Regular cardiac myocyte (primary cell): ENCODE measurements around the gene OOSP2. TPM values are rescaled to one million over a fixed set of nuclear protein-coding genes. Genes with fewer than 3 reads are reported as not detected.

ENCODE experiments used
- total RNA-seq: library from RNA; depleted of rRNA; stranded (reverse); fragments of >200 nt; gene quantifications from 2 replicates; pipeline ENCODE4 v1.2.3, GENCODE V29; 2014

OOSP2 gene, protein sequence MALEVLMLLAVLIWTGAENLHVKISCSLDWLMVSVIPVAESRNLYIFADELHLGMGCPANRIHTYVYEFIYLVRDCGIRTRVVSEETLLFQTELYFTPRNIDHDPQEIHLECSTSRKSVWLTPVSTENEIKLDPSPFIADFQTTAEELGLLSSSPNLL
- total RNA-seq = not detected in 2 replicates

DNA sequence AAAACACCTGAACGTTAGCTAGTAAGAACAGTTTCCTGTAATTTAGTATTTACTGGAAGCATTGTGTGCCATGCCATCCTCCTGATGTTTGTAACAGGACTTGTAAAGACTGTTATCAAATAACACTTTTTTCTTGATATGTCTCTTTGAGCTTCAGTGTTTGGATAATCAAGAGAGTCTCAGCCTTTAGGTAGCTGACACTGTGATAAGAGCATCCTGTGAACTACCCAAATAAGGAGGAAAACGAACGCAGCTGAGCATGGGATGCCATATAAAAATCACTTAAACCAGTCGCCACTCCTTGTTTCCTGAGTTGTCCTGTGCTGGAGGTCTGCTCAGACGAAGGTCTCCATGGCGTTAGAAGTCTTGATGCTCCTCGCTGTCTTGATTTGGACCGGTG, at the start of gene OOSP2:
OOSP2 (plus strand) TSS at position 301 of the 400 bp plus-strand sequence; CDS start at position 352, 51 bp downstream.

GRCh38 chr11:60016881-60017280, 23.3 kb upstream of the OOSP2 start, which contains the start of gene OOSP4B:
Gene OOSP4B, plus strand, starts transcription at chr11:60017181.

DNA sequence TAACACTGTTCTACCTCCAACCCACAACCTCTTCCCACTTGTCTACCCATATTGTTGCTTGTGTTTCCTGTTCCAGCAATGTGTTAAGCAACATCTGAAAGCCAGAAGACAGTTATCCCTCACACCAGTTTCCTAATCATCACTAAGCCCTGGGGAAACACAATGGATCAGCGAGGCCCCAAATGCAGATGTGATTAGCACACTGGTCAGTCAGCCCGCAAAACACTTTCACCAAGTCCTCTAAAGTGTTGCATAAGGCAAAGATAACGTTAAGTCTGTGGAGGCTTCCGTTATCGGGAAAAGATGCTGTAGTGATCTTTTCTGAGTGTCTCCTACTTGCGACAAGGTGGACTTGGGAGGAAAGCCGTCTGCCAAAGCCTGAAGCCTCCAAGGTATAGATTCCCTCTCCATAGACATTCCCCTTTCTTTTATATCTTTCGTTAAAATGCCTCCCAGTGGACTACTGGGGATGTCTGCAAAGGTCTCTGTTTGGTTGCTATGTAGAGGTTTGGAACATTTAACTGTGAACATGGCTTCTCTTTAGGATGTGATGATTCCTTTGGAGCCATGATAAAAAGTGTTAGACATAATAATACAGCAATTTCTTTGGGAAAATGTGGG, 16.2 kb downstream of the OOSP2 start, which contains the start of gene MS4A3:
MS4A3 (plus strand) TSS at position 317 of the 621 bp plus-strand sequence. CDS start 4,496 bp downstream, outside the sequence.

GRCh38 chr11:60088364-60088763, 48.2 kb downstream of the OOSP2 start, which contains the start of gene MS4A2:
Gene MS4A2, plus strand, starts transcription at chr11:60088664. Its CDS starts 102 bp downstream, at chr11:60088766.

Other genes starting within 250 kb of the OOSP2 start
- 29.0 and 45.1 TPM in 2 replicates for gene MRPL16, start 229.6 kb upstream of the OOSP2 start, total RNA-seq
- gene CBLIF, start 194.9 kb upstream of the OOSP2 start, total RNA-seq = not detected in 2 replicates
- not detected in 2 replicates for gene TCN1, start 173.9 kb upstream of the OOSP2 start, total RNA-seq
- gene OOSP3, start 161.6 kb upstream of the OOSP2 start, total RNA-seq = not detected in 2 replicates
- not detected in 2 replicates for gene OOSP1, start 102.0 kb upstream of the OOSP2 start, total RNA-seq
- not detected in 2 replicates for gene OOSP4A, start 76.4 kb upstream of the OOSP2 start, total RNA-seq
- not detected in 2 replicates for gene OOSP4B, start 23.2 kb upstream of the OOSP2 start, total RNA-seq
- not detected in 2 replicates for gene MS4A3, start 16.3 kb downstream of the OOSP2 start, total RNA-seq
- not detected in 2 replicates for gene MS4A2, start 48.3 kb downstream of the OOSP2 start, total RNA-seq
- not detected in 2 replicates for gene MS4A6A, start 142.7 kb downstream of the OOSP2 start, total RNA-seq
- gene MS4A4E, start 202.7 kb downstream of the OOSP2 start, total RNA-seq = not detected in 2 replicates
- not detected in 2 replicates for gene MS4A4A, start 240.3 kb downstream of the OOSP2 start, total RNA-seq